Right lobe of liver (tissue), 6 donors: ENCODE measurements around the gene RASSF5. TPM values are rescaled to one million over a fixed set of nuclear protein-coding genes. Genes with fewer than 3 reads are reported as not detected.

Source experiments
- ATAC-seq, 4 donors: fragments of 200-7000 bp; cut with Tn5 transposase; one replicate each; pipeline ENCODE4 v1.9.1; 2020; ENCODE audit warnings: mild to moderate bottlenecking in 4 of 4, moderate library complexity in 4 of 4
- DNase-seq, 3 donors: peaks; one replicate each; pipeline ENCODE4 v3.0.0-alpha.2; 2020
- H3K27ac ChIP-seq, 3 donors: fragments of 200-600 bp; one replicate each; pipeline ENCODE4 v1.8.0; 2022
- H3K27me3 ChIP-seq, 2 donors: fragments of 200-600 bp; one replicate each; pipeline ENCODE4 v1.8.0; 2022
- H3K36me3 ChIP-seq, 4 donors: fragments of 200-600 bp; sonication (generic) in 1 of 4; one replicate each; pipeline versions ENCODE4 v1.5.1 to v1.8.0; 2017 to 2022; ENCODE audit warnings: control low read depth in 1 of 4
- H3K4me1 ChIP-seq, 4 donors: fragments of 200-600 bp; sonication (generic) in 1 of 4; one replicate each; pipeline versions ENCODE4 v1.5.1 to v1.8.0; 2017 to 2022; ENCODE audit warnings: control low read depth in 1 of 4
- H3K4me3 ChIP-seq, 3 donors: fragments of 200-600 bp; one replicate each; pipeline ENCODE4 v1.8.0; 2022
- H3K9me3 ChIP-seq, 4 donors: fragments of 200-600 bp; sonication (generic) in 1 of 4; one replicate each; pipeline versions ENCODE4 v1.5.1 to v1.8.0; 2017 to 2022; ENCODE audit warnings: control low read depth in 1 of 4
- CTCF ChIP-seq, 4 donors: fragments of 200-600 bp in 3 of 4; fragments of 450-650 bp in 1 of 4; IDR thresholded peaks; one replicate each; pipeline versions ENCODE4 v1.5.1 to v1.8.0; 2016 to 2022; ENCODE audit warnings: antibody characterized with exemption in 4 of 4, mild to moderate bottlenecking in 2 of 4
- POLR2A ChIP-seq: fragments of 450-650 bp; IDR thresholded peaks from one replicate; pipeline ENCODE4 v1.6.1; 2017; ENCODE audit warnings: antibody characterized with exemption, mild to moderate bottlenecking
- WGBS: methylation state at CpG from one replicate; pipeline ENCODE4 v1.1.6; 2018; ENCODE audit warnings: low coverage, low lambda C conversion rate; ENCODE audit not compliant: insufficient coverage; ENCODE audit errors: missing lambda C conversion rate; 5-methylcytosine and 5-hydroxymethylcytosine counted together
- intact Hi-C, 2 donors: fragments of 100-400 bp; cut with DNase I; formaldehyde crosslinking; loops; one replicate each; pipeline versions ENCODE4 v1.11.2 to v1.14.1; 2022
- total RNA-seq, 6 experiments: library from RNA; depleted of rRNA in 2 of 6; stranded (reverse); fragments of >200 nt in 2 of 6; fragmentation: NEBNext Ultra II Directional in 3 of 6; extraction: Animal tissue kit (Norgen Biotek cat#: 25700) in 3 of 6; gene quantifications; one replicate each; pipeline versions ENCODE4 v1.1.0 to v1.2.4, GENCODE V29; 2016 to 2023
- donor health status: DM: no; HTN: yes; CAD: no.
- donor health status: DM: no; HTN: no; CAD: no.
- donor health status: DM: no; HTN: no; CAD: no.
- donor health status: DM: no; HTN: yes; CAD: no.
- donor health status: DM: no; HTN: yes; CAD: no.

The RASSF5 gene
- total RNA-seq, 6 experiments from 2014 or later: 8.1 to 18.8 (median 12.6) TPM

- Histone ChIP-seq H3K4me1 (no peaks in the 10 kb centered on the region), H3K36me3 (no peaks in the 10 kb centered on the region), H3K9me3 (no peaks in the 10 kb centered on the region), H3K27me3 (no peaks in the 10 kb centered on the region), H3K4me3 (no peak overlapping the region), H3K27ac (no peak overlapping the region)
- TF ChIP-seq CTCF (IDR thresholded peaks at IDR 0.05) (no peak), POLR2A (no peak)
- 77% methylated on average over 1 of the region's 3 CpGs for WGBS
- ATAC-seq (no peak), DNase-seq (peak in 1 of 3 donors; percentile 26)
- intact Hi-C loops: no loop called here
Measured at GRCh38 chr1:206488466-206488865, 18.9 kb upstream of the RASSF5 start.

GRCh38 chr1:206489980-206490770 is 17.2 kb upstream of the RASSF5 start:
- no peaks in the 10 kb centered on the region for H3K36me3 ChIP-seq
- no peaks in the 10 kb centered on the region for H3K27me3 ChIP-seq
- no peak overlapping the region for H3K27ac ChIP-seq
- H3K4me1 ChIP-seq: peaks cover 0 to 2% (median 0%) of the 10 kb centered on the region in 4 donors
- TF ChIP-seq POLR2A: no peak
- peak; percentile 91 to 99 (median 97) for TF ChIP-seq CTCF (IDR thresholded peaks at IDR 0.05)
- intact Hi-C loops: loop anchor here (5.0 kb wide), 2 partner anchors 92 to 97 kb away; no protein-coding TSS in a partner anchor
- 37% methylated on average over 10 of the region's 22 CpGs for WGBS
- ATAC-seq (peak; percentile 93 to 97 (median 95)), DNase-seq (peak; percentile 77 to 82 (median 82))
- H3K4me3 ChIP-seq: no peak overlapping the region
- no peaks in the 10 kb centered on the region for H3K9me3 ChIP-seq

GRCh38 chr1:206490771-206491405 is 16.4 kb upstream of the RASSF5 start:
- ATAC-seq: peak in 2 of 4 donors; percentile 13 to 18
- DNase-seq: peak in 1 of 3 donors; percentile 39
- no peak for TF ChIP-seq POLR2A
- Histone ChIP-seq H3K4me1 (peaks cover 0 to 7% (median 0%) of the 10 kb centered on the region in 4 donors), H3K9me3 (no peaks in the 10 kb centered on the region), H3K4me3 (no peak overlapping the region), H3K27me3 (no peaks in the 10 kb centered on the region), H3K27ac (no peak overlapping the region), H3K36me3 (no peaks in the 10 kb centered on the region)
- intact Hi-C loops: loop anchor here (5.0 kb wide), 2 partner anchors 91 to 96 kb away; no protein-coding TSS in a partner anchor
- WGBS: 65% methylated on average over 9 of the region's 12 CpGs

GRCh38 chr1:206491616-206492015 is 15.7 kb upstream of the RASSF5 start:
- DNase-seq (peak in 1 of 3 donors; percentile 16), ATAC-seq (no peak)
- no peaks in the 10 kb centered on the region for H3K9me3 ChIP-seq
- 40% methylated on average over 1 of the region's 4 CpGs for WGBS
- H3K36me3 ChIP-seq: no peaks in the 10 kb centered on the region
- intact Hi-C loops: loop anchor here (5.0 kb wide), 2 partner anchors 91 to 96 kb away; no protein-coding TSS in a partner anchor
- TF ChIP-seq CTCF (IDR thresholded peaks at IDR 0.05) (no peak), POLR2A (no peak)
- H3K27me3 ChIP-seq: no peaks in the 10 kb centered on the region
- no peak overlapping the region for H3K4me3 ChIP-seq
- no peak overlapping the region for H3K27ac ChIP-seq
- H3K4me1 ChIP-seq: peaks cover 0 to 13% (median 0%) of the 10 kb centered on the region in 4 donors

GRCh38 chr1:206492589-206492988 is 14.7 kb upstream of the RASSF5 start:
- WGBS: no CpG with 5 or more reads among the region's 10 CpGs
- Histone ChIP-seq H3K4me3 (no peak overlapping the region), H3K27me3 (no peaks in the 10 kb centered on the region), H3K27ac (no peak overlapping the region), H3K4me1 (peaks cover 0 to 13% (median 0%) of the 10 kb centered on the region in 4 donors), H3K9me3 (no peaks in the 10 kb centered on the region), H3K36me3 (no peaks in the 10 kb centered on the region)
- ATAC-seq (no peak), DNase-seq (no peak)
- no peak for TF ChIP-seq CTCF (IDR thresholded peaks at IDR 0.05)
- no peak for TF ChIP-seq POLR2A
- intact Hi-C loops: loop anchor here (5.0 kb wide), 2 partner anchors 90 to 95 kb away; no protein-coding TSS in a partner anchor
